Neural cell (in vitro differentiated cells): ENCODE results near the gene XPNPEP2. TPM values are rescaled to one million over a fixed set of nuclear protein-coding genes. Genes with fewer than 3 reads are reported as not detected.

Experiments
- H2AFZ ChIP-seq: fragments of 200-600, 300-800 bp; sonication (generic), shearing (Covaris generic); 2 replicates; pipeline ENCODE4 v1.6.0; 2014; ENCODE audit warnings: low read depth, mild to moderate bottlenecking, antibody characterized with exemption, low read length, moderate library complexity
- H3F3A ChIP-seq: fragments of 200-600 bp; shearing (Covaris generic); 2 replicates; pipeline ENCODE4 v1.6.1; 2016; ENCODE audit warnings: mild to moderate bottlenecking, moderate library complexity, mixed read lengths, antibody characterized with exemption, low read length; ENCODE audit not compliant: insufficient read depth, poor library complexity, severe bottlenecking
- H3K27ac ChIP-seq: fragments of 200-600, 300-800 bp; sonication (generic), shearing (Covaris generic); 2 replicates; pipeline ENCODE4 v1.5.1; 2014; ENCODE audit warnings: mild to moderate bottlenecking, low read length, moderate library complexity
- H3K27me3 ChIP-seq: fragments of 300-800, 200-600 bp; sonication (generic), shearing (Covaris generic); 2 replicates; pipeline ENCODE4 v1.6.0; 2014; ENCODE audit warnings: mild to moderate bottlenecking, low read depth, low read length, moderate library complexity; ENCODE audit not compliant: insufficient read depth
- H3K36me3 ChIP-seq: fragments of 300-800, 200-600 bp; sonication (generic), shearing (Covaris generic); 2 replicates; pipeline ENCODE4 v1.5.1; 2014; ENCODE audit warnings: mild to moderate bottlenecking, antibody characterized with exemption, low read length, moderate library complexity; ENCODE audit not compliant: insufficient read depth
- H3K4me2 ChIP-seq: fragments of 300-800, 200-600 bp; sonication (generic), shearing (Covaris generic); 2 replicates; pipeline ENCODE4 v1.6.0; 2014; ENCODE audit warnings: mild to moderate bottlenecking, low read length
- H3K4me3 ChIP-seq: fragments of 300-800, 200-600 bp; sonication (generic), shearing (Covaris generic); 2 replicates; pipeline ENCODE4 v1.5.1; 2014; ENCODE audit warnings: mild to moderate bottlenecking, low read length, moderate library complexity
- H3K79me2 ChIP-seq: fragments of 200-600 bp; shearing (Covaris generic); replicated peaks from 2 replicates; pipeline ENCODE4 v1.6.0; 2014; ENCODE audit warnings: mild to moderate bottlenecking, low read length, moderate library complexity; ENCODE audit not compliant: insufficient read depth
- H3K9ac ChIP-seq: fragments of 300-800, 200-600 bp; sonication (generic), shearing (Covaris generic); 2 replicates; pipeline ENCODE4 v1.6.1; 2016; ENCODE audit warnings: mild to moderate bottlenecking, low read length, mixed read lengths
- H3K9me2 ChIP-seq: fragments of 200-600 bp; shearing (Covaris generic); 2 replicates; pipeline ENCODE4 v1.6.1; 2016; ENCODE audit warnings: mild to moderate bottlenecking, low read length, mixed read lengths; ENCODE audit not compliant: insufficient read depth
- H3K9me3 ChIP-seq: fragments of 200-600, 300-800 bp; sonication (generic), shearing (Covaris generic); 2 replicates; pipeline ENCODE4 v1.6.1; 2016; ENCODE audit warnings: mild to moderate bottlenecking, mixed run types, low read length, moderate library complexity, mixed read lengths
- H4K20me1 ChIP-seq: fragments of 200-600 bp; shearing (Covaris generic); 2 replicates; pipeline ENCODE4 v1.6.1; 2016; ENCODE audit warnings: mild to moderate bottlenecking, mixed run types; ENCODE audit not compliant: insufficient read depth
- CTCF ChIP-seq: fragments of 450-650 bp; IDR thresholded peaks from 2 replicates; pipeline ENCODE4 v1.5.1; 2014; ENCODE audit warnings: antibody characterized with exemption, mild to moderate bottlenecking, moderate library complexity; ENCODE audit not compliant: poor library complexity, severe bottlenecking
- EP300 ChIP-seq: fragments of 450-650 bp; conservative IDR thresholded peaks from 2 replicates; pipeline ENCODE4 v1.6.1; 2014; ENCODE audit warnings: antibody characterized with exemption, mild to moderate bottlenecking, moderate library complexity; ENCODE audit not compliant: poor library complexity, severe bottlenecking
- EZH2 ChIP-seq: fragments of 200-600, 300-800 bp; shearing (Covaris generic), sonication (generic); IDR thresholded peaks from 2 replicates; pipeline ENCODE4 v1.6.1; 2014; ENCODE audit warnings: antibody characterized with exemption, low read length, borderline replicate concordance, mild to moderate bottlenecking; ENCODE audit not compliant: insufficient read depth, poor library complexity, severe bottlenecking
- MXI1 ChIP-seq: fragments of 450-650 bp; conservative IDR thresholded peaks from 2 replicates; pipeline ENCODE4 v1.6.1; 2014; ENCODE audit warnings: antibody characterized with exemption, mild to moderate bottlenecking; ENCODE audit not compliant: poor library complexity, severe bottlenecking
- POLR2AphosphoS5 ChIP-seq: IDR thresholded peaks from 2 replicates; pipeline ENCODE4 v1.6.1; 2012
- RAD21 ChIP-seq: fragments of 450-650 bp; conservative IDR thresholded peaks from 2 replicates; pipeline ENCODE4 v1.6.1; 2014; ENCODE audit warnings: antibody characterized with exemption, mild to moderate bottlenecking, moderate library complexity
- REST ChIP-seq: IDR thresholded peaks from 2 replicates; pipeline ENCODE4 v1.6.1; 2012; ENCODE audit warnings: borderline replicate concordance
- SMC3 ChIP-seq: fragments of 450-650 bp; conservative IDR thresholded peaks from 2 replicates; pipeline ENCODE4 v1.6.1; 2014; ENCODE audit warnings: antibody characterized with exemption, mild to moderate bottlenecking, moderate library complexity; ENCODE audit not compliant: poor library complexity
- TAF1 ChIP-seq: IDR thresholded peaks from 2 replicates; pipeline ENCODE4 v1.6.1; 2012; ENCODE audit warnings: low read depth
- polyA plus RNA-seq: library from polyadenylated mRNA; depleted of rRNA; stranded (reverse); fragments of >200 nt; gene quantifications from 2 replicates; pipeline ENCODE4 v1.2.3, GENCODE V29; 2014

XPNPEP2 gene
- polyA plus RNA-seq, 1 donor from 2014 or later: not detected

GRCh38 chrX:129743821-129744220, 5.0 kb downstream of the XPNPEP2 start:
- Histone ChIP-seq H3K9me2 (no peaks in the 10 kb centered on the region), H2AFZ (no peak overlapping the region), H3K36me3 (no peaks in the 10 kb centered on the region), H3K9ac (no peak overlapping the region), H3K27me3 (no peaks in the 10 kb centered on the region), H3K27ac (no peak overlapping the region), H3K4me3 (no peak overlapping the region), H4K20me1 (no peaks in the 10 kb centered on the region), H3K9me3 (no peaks in the 10 kb centered on the region), H3K4me2 (no peak overlapping the region), H3K79me2 (no peaks in the 10 kb centered on the region), H3F3A (no peaks in the 10 kb centered on the region)
- no peak for TF ChIP-seq CTCF
- no peak for TF ChIP-seq POLR2AphosphoS5
- TF ChIP-seq REST: no peak
- TF ChIP-seq EZH2: no peak
- TF ChIP-seq TAF1: no peak
- no peak for TF ChIP-seq MXI1
- TF ChIP-seq RAD21: no peak
- no peak for TF ChIP-seq SMC3
- TF ChIP-seq EP300: no peak

GRCh38 chrX:129744861-129745321, 6.1 kb downstream of the XPNPEP2 start:
- Histone ChIP-seq H3K36me3 (no peaks in the 10 kb centered on the region), H3K27ac (no peak overlapping the region), H3K4me2 (no peak overlapping the region), H2AFZ (no peak overlapping the region), H3K9me2 (no peaks in the 10 kb centered on the region), H3K9me3 (no peaks in the 10 kb centered on the region), H4K20me1 (no peaks in the 10 kb centered on the region), H3K9ac (no peak overlapping the region), H3K27me3 (no peaks in the 10 kb centered on the region), H3F3A (no peaks in the 10 kb centered on the region), H3K79me2 (no peaks in the 10 kb centered on the region), H3K4me3 (no peak overlapping the region)
- TF ChIP-seq SMC3 (no peak), TAF1 (no peak), MXI1 (no peak), CTCF (no peak), EZH2 (no peak), REST (no peak), EP300 (no peak), POLR2AphosphoS5 (no peak), RAD21 (no peak)
